Esophagus squamous epithelium (tissue), 4 donors: ENCODE results near the gene PEX14.

Source experiments
- CTCF ChIP-seq, 6 experiments: fragments of 450-650 bp in 4 of 6; fragments of 200-600 bp in 2 of 6; sonication (generic) in 2 of 6; IDR thresholded peaks; one replicate each; pipeline ENCODE4 v1.5.1; 2016 to 2019; ENCODE audit warnings: antibody characterized with exemption in 6 of 6, mild to moderate bottlenecking in 4 of 6, moderate library complexity in 4 of 6
- POLR2A ChIP-seq, 4 donors: fragments of 450-650 bp; IDR thresholded peaks; one replicate each; pipeline ENCODE4 v1.6.1; 2017; ENCODE audit warnings: antibody characterized with exemption in 4 of 4, mild to moderate bottlenecking in 4 of 4, moderate library complexity in 3 of 4

DNA sequence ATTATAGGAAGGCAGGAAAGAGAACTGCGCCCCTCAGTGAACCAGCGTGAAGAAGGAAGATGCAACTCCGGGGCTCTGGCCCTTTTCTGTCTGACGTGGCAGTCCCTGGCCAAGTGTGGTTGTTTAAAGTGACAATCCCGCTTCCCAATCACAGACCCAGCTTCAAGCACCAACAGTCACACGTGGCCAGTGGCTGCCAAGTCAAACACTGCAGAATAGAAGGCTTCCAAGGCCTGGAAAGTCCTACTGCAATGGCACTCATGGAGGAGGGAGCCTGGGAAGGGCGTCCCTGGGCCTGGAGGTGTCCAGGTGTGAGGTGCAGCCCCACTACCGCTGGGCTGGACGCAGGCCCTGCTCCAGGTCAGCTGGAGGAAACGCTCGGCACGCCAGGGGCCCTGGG is 177.9 kb downstream of the PEX14 start:
- TF ChIP-seq CTCF (IDR thresholded peaks at IDR 0.05) (no peak), POLR2A (IDR thresholded peaks at IDR 0.05) (no peak)
